GM19452 (cell line): ENCODE measurements around the gene SSTR5.

Experiments
- ATAC-seq: cut with Tn5 transposase; IDR thresholded peaks from one replicate; pipeline ENCODE4 v1.9.1; 2021; ENCODE audit not compliant: unreplicated experiment

Gene SSTR5

GRCh38 chr16:1101573-1102332, 29.2 kb downstream of the SSTR5 start:
- no peak for ATAC-seq

- no peak for ATAC-seq
These were observed 29.8 kb downstream of the SSTR5 start for GRCh38 chr16:1102333-1102700.

GRCh38 chr16:1102921-1103635, 30.5 kb downstream of the SSTR5 start:
- ATAC-seq = no peak

- no peak for ATAC-seq
These were observed 31.1 kb downstream of the SSTR5 start for GRCh38 chr16:1103636-1103980.

GRCh38 chr16:1105888-1106620, 33.5 kb downstream of the SSTR5 start:
- ATAC-seq = no peak

- ATAC-seq = no peak
These were observed 34.1 kb downstream of the SSTR5 start for GRCh38 chr16:1106659-1107058.

- ATAC-seq = no peak
These were observed 34.6 kb downstream of the SSTR5 start for GRCh38 chr16:1107141-1107540.

GRCh38 chr16:1107731-1108130, 35.2 kb downstream of the SSTR5 start:
- no peak for ATAC-seq

GRCh38 chr16:1108299-1109252, 36.0 kb downstream of the SSTR5 start:
- no peak for ATAC-seq

GRCh38 chr16:1109648-1110047, 37.1 kb downstream of the SSTR5 start:
- no peak for ATAC-seq

GRCh38 chr16:1112506-1113184, 40.1 kb downstream of the SSTR5 start:
- ATAC-seq = no peak

- ATAC-seq = no peak
These were observed 40.9 kb downstream of the SSTR5 start for GRCh38 chr16:1113489-1113888.

GRCh38 chr16:1113889-1114526, 41.5 kb downstream of the SSTR5 start:
- no peak for ATAC-seq

GRCh38 chr16:1116693-1117077, 44.1 kb downstream of the SSTR5 start:
- ATAC-seq = no peak

GRCh38 chr16:1117176-1117900, 44.8 kb downstream of the SSTR5 start:
- ATAC-seq = no peak

- ATAC-seq = no peak
These were observed 45.4 kb downstream of the SSTR5 start for GRCh38 chr16:1117926-1118325.

- no peak for ATAC-seq
These were observed 46.6 kb downstream of the SSTR5 start for GRCh38 chr16:1119129-1119528.

GRCh38 chr16:1119766-1120576, 47.4 kb downstream of the SSTR5 start:
- no peak for ATAC-seq
